GM21360 (cell line): ENCODE data around the gene PPP1R37.

ENCODE experiments used
- ATAC-seq: cut with Tn5 transposase; IDR thresholded peaks from one replicate; pipeline ENCODE4 v1.9.1; 2021; ENCODE audit warnings: mild to moderate bottlenecking, moderate library complexity; ENCODE audit not compliant: unreplicated experiment

PPP1R37 gene

DNA sequence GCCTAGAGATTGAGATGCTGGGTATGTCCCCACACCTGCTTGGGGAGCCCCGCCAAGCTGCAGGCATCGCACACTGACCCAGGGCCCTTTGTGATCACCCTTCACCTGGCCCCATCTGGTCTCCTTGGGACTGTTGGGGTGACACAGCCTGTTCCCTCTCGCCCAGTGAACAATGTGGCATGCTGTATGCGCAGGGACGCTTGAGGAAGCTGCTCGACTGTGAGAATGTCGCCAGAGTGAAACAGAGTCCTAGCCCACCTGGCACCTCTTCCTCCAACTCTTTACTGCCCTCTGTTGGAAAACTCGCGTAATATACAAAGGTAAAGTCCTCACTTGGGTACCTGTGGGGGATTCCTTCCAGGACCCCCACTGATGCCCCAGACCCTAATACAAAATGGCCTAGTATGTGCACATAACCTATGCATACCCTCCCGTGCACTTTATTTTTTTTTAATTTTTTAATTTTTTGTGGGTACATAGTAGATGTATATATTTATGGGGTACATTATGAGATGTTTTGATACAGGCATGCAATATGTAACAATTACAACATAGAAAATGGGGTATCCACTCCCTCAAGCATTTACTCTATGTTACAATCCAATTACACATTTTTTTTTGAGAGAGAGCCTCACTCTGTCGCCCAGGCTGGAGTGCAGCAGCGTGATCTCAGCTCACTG lies 94.6 kb downstream of the PPP1R37 start:
- ATAC-seq = no peak

- ATAC-seq = no peak
Measured at GRCh38 chr19:45189971-45190370, 97.0 kb downstream of the PPP1R37 start.

DNA sequence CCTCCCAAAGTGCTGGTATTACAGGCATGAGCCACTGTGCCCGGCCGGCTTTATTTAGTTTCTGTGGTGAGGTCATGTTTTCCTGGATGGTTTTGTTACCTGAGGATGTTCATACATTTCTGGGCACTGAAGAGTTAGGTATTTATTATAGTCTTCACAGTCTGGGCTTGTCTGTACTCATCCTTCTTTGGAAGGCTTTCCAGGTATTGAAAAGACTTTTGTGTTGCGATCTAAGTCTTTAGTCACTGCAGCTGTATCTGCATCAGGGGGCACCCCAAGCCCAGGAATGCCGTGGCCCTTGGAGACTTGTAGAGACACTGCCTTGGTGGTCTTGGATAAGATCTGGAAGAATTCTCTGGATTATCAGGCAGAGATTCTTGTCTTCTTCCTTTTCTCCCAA lies 98.4 kb downstream of the PPP1R37 start:
- ATAC-seq = no peak

DNA sequence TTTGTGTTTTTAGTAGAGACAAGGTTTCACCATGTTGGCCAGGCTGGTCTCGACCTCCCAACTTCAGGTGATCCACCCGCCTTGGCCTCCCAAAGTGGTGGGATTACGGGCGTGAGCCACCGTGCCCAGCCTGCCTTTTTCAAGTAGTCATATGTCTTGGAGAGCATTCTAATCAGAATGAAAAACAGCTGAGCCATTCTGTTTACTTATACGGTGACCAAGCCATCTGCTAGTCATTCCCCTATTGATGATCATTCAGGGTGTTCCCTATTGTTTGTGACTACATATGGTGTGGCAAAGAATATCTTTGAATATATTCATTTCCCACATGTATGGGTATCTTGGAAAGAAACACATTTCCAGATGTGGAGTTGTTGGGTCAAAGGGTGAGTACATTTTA lies 102.8 kb downstream of the PPP1R37 start:
- ATAC-seq = no peak
